Stimulated activated CD8-positive, alpha-beta memory T cell treated with anti-CD3 and anti-CD28 coated beads, Interleukin-4, amount 100 ng/mL, for 24 hours (primary cell): ENCODE measurements around the gene TXNDC8.
"Not testable (repeated sequence)": the region's sequence is repeated elsewhere in the genome, so short reads cannot be mapped to it uniquely, and the experiment has no call there.

ENCODE experiments used
- DNase-seq: peaks from one replicate; pipeline ENCODE4 v3.0.0-alpha.2; 2020; ENCODE audit warnings: low read depth

The TXNDC8 gene

DNA sequence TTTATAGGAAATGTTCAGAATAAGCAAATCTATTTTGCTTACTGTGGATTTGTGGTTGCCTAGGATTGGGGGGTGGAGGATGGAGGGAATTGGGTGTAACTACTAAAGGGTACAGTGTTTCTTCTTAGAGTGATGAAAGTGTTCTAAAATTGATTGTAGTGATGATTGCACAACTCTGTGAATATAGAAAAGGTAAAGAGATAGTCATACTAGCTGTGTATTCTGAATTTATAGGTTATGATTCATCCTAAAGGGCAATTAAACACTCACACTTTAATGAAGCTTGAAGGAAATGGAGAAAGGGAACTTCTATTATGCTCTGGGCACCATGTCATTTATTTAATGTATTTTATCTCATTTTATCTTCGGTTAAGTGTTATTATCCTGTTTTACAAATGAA lies 9.9 kb downstream of the TXNDC8 start:
- DNase-seq: no peak

DNA sequence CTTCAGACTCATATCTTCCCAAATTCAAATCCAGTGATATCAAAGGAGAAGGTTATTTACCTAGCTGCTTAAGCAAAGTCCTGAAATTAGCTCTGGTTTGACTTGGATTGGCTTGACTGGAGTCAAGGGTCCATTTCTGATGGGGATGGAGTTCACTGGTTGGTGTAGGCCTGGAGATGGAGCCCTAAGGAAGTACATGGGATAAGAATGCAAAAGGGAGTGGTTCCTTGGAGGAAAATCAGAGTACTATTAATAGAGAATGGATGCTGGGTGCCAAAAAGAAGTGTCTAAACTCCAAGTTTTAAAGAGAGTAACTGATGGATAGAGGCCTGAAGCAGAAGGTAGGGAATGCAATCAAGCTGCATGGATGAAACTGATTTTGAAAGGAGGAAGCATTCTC lies 13.8 kb downstream of the TXNDC8 start:
- no peak for DNase-seq

DNA sequence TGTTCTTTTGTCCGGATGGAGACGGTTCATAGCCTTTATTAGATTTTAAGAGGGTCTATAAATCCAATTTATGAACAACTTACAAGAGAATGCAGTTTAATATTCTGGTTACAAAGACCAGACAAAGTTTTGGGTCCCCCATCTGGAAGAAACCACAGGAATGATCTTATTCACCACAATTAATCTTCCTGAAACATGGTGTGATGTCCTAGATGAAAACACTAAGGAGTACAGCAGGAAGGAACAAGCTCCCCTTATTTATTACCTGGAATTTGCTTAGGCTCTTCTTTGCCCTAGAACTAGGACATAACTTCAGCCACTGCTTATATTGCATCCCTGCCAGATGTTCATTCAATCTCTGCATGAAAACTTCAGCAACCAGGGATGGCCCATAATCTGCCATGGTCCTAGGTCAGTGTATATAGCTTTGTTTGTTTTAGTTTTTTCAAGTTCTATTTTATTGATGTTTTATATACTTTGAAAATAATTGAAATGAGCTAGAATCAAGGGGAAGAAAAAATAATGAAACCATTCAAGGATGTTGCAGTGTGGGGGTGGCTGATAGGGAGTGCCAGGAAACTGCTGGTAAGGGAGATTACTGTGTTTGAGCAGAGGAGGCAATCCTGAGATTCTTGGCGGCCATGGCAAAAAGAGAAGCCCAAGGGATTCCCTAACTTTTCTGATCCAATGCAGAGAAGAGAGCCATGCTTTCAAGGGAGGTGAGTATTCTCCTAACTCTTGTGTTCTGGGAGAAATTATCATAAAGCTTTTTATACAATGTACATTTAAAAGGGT lies 16.8 kb downstream of the TXNDC8 start:
- DNase-seq: no peak

DNA sequence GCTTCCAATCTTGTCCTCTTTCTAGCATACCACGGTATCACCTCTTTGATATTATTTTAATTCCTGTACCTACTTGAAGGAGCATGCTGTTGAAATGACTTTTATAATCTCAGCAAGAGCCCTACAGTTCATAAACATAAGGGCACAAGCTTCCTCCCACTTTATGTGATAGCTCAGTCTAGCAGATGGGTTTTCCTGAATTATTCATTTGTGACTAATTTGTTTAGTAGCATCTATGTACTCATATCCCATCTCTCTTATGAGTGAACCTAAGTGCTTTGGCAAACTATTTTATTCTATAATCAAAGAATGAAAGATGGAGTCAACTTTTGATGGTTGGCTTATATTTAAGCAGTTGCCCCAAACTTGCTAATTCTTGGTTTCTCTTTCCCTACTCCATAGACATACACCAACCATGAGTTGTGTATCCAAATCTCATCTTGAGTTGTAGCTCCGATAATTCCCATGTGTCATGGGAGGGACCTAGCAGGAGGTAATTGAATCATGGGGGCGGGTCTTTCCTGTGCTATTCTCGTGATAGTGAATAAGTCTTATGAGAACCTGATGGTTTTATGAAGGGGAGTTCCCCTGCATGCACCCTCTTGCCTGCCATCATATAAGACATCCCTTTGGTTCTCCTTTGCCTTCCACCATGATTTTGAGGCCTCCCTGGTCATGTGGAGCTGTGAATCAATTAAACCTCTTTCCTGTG lies 17.7 kb downstream of the TXNDC8 start:
- no peak for DNase-seq

DNA sequence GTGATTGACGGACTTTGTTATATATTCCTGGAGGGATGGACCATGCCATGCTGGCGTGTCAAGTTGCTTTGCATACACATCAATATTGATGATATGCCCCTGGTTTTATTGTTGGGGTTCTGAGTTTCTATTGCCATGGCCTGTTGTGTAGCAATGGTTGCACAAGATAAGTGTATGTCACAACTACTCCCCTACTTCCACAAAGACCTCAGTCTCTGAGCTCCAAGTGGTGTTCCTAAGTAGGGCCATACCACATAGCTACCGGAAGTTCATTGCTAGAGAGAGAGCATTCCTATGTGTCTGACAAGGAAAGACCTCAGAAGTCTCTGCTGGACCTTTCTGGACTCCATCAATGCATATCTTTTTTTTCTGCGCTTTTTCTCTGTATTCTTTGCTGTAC lies 19.8 kb downstream of the TXNDC8 start:
- DNase-seq: no peak

DNA sequence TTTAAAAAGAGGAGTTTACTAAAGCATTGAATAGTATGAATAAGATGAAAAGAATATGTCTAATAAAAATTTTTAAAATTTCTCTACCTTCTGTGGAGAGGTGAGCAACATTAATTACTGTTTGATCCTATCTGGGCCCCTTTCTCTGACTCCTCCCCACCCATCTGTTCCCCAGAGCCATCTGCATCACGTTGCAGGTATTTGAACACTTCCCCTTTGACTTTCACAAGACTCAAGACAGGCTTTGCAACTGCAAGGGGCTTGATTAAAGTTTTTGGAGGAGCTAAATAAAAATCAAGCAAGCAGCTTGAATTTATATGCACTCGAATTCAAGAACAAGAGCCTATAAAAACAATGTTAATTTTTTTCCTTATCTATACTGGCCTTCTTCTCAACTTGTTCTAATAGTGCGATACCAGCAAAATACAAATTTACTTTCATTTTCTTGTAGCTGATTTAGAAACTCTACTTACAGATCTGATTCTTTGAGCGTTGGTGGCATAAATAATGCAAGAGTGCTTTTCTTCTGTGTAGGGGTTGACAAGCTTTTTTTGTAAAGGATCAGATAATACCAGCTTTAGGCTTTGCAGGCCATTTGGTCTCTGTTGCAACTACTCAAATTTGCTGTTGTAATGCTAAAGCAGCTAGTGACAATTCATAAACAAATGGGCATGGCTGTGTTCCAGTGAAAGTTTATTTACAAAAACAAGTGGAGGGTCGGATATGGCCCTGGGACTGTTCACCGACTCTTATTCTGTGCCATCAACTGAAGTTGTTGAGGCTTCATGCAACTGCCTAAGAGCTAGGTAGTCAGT lies 21.2 kb downstream of the TXNDC8 start:
- no peak for DNase-seq

DNA sequence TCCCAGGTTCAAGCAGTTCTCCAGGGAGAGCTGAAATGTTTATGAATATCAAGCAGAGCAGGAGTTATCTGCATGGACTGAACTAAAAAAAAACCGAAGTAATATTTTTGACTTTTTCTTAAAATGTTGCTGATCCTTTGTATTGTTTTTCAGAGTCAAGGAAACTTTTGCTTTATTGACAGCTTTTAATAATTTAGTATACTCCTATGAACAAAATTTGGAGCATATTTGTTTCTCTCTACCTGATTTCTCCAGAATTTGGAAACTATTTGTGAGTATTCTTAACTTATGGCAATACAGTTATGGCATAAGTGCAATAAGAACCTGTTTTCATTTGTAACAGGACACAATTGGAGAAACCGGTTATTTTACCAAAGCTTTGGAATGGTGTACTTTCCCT lies 25.7 kb downstream of the TXNDC8 start:
- DNase-seq: not testable (repeated sequence)

DNA sequence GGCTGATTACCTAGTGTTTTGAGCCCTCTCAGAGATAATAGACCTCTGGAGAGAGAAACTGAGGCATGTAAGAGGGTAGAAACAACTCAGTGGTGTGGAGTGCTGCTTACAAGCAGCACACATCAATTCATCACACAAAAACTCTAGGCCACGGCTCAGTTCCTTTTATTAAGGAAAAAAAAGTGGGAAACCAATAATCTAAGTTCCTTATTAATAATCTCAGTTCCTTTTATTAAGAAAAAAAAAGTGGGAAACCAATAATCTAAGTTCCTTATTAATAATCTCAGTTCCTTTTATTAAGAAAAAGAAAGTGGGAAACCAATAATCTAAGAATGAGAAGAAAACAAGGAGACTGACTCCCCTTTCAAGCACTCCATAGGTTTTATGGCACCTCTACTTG lies 28.0 kb downstream of the TXNDC8 start:
- DNase-seq: no peak

DNA sequence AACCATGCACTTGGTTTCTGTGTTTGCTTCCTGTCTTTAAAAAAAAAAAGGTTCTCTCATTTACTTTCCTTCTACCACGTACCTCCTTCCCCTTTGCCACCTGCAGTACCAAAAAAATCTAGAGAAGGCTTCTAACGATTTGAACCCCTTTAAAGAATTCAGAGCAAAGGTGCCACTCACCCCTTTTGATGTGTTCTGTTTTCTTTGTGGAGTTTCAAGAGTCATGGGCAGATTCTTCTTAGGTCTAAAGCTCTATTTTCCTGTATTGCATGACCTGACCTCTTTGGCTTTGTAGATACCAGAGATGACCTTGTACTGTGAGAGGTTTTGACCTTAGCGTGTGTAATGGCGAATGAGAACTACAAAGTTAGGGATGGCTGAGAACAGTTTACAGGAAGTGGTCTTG lies 29.0 kb downstream of the TXNDC8 start:
- DNase-seq: no peak

DNA sequence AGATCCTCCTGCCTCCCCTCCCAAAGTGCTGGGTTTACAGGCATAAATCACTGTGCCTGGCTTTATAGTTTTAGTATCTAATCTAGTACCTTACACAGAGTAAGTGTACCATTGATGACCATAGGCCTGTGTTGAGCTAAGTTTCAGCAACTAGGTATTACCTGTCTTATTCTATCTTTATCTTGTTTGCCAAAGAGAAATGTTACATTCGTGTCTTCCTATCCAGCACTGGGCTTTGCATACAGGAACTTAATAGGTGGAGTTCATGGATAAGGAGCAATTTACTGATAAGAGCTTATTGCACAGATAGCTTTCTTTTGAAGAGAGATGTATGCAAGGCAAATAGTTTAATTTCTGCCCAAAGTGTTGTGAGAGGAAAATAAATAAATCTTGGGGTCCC lies 30.5 kb downstream of the TXNDC8 start:
- DNase-seq: no peak

DNA sequence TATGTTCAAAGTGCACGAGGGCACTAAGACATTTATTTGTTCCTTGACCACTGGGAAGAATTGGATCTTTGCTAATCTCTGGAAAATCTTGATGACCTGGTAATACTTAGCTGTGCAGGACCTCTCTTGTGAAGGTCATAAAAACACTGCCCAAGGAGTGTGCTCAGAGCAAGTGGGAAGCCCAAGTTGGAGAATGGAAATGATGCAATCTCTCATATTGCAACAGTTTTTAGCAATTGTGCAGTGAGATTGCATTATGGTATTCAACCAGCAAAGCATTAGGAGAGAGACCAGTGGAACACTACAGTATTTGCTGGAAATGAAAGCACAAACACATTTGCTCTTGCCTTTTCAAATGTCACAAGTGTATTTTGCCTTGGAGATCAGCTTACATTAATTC lies 34.5 kb downstream of the TXNDC8 start:
- no peak for DNase-seq

DNA sequence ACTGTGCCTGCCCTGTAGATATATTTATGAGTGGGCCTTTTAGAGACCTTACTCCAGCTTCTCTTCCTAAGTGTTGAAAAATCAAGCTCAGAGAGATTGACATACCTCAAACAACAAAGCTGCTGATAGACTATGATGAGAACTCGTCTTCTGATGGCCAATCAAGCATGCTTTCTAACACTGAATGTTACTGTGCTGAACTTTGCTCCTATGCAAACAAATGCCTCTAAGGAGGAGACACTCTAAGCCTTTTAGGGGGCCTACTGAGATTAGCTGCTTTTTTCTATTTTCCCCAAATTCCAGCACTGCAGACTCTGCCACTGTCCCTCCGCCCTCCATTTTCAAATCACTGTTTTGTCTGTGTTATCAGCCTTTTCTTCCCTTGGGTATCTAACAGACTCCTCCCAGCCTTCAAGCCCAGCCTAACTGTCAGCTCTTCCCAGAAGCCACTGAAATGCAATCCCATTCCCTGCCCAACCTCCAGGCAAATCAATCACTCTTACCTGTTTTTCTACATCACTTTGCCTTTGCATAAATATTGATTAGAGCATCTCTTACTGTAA lies 39.5 kb downstream of the TXNDC8 start:
- DNase-seq: no peak

DNA sequence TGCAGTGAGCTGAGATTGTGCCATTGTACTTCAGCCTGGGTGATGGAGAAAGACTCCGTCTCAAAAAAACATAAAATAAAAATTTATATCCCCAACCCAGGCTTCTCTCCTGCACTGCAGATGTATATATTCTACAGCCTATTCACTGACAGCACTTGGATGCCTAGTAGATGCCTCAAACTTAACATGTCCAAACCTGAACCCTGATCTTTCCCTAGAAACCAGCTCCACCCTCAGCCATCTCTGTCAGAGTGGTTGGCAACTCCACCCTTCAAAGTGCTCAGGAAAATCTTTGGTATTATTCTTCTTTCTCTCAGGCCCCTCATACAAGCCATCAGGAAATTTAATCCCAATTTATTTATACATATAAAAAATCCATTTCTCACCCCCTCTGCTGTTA lies 44.4 kb downstream of the TXNDC8 start:
- no peak for DNase-seq

DNA sequence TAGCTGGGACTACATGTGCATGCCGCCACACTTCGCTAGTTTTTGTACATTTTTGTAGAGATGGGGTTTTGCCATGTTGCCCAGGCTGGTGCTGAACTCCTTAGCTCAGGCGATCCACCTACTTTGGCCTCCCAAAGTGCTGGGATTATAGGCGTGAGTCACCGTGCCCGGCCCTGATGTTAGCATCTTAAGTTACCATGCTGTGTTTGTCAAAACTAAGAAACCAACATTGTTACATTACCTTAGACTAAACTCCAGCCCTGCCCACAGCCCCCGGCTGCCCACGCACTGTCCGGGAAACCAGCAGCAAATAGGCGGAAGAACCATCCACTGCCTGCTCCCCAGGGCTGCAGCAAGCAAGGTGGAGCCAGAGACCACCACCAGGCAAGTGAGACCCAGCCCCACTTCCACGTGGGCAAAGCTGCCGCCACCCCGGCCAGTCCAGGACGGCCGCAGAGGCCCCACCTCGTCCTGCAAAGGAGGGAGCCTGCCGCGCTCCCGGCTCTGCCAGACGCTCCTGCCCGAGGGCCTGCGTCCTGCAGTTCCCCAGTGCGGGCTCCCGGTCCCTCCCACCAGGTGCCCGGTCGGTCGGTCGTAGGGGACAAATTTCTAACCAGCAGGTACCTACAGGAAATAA lies 45.6 kb downstream of the TXNDC8 start:
- DNase-seq: no peak

DNA sequence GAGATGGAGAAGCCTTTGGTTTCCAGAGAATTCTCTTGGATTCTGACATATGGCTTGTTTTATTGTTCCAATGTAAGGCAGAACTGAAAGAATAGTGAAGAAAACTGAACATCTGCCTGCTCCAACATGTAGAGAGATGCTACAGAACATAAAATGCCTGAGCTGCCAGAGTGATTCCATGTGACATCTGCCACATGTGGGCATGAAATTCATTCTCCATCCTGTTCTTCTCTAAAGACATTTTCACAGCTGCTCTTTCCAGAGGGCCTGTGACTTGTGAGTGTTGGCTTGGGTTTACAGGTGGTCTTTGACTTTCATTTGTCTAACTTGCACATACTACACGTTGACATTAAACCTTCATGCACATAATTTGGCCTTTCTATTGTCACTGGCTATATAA lies 47.7 kb downstream of the TXNDC8 start:
- DNase-seq: no peak

DNA sequence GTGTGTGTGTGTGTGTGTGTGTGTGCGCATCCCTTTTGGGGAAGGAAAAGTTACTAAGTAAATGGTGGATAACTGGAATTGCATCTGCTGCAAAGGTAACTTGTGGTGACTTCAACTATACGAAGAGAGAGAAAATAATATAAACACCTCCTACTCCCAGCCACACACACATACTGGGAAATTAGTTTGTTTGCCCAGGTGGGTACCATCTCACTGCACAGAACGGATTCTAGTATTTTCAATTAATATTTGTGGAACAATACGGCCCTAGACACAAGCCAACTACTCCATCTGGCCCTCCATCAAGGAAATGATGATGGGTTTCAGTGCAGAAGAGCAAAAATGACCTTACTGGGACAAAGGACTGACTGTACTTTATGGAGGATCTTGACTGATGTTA lies 49.2 kb downstream of the TXNDC8 start:
- DNase-seq: no peak

DNA sequence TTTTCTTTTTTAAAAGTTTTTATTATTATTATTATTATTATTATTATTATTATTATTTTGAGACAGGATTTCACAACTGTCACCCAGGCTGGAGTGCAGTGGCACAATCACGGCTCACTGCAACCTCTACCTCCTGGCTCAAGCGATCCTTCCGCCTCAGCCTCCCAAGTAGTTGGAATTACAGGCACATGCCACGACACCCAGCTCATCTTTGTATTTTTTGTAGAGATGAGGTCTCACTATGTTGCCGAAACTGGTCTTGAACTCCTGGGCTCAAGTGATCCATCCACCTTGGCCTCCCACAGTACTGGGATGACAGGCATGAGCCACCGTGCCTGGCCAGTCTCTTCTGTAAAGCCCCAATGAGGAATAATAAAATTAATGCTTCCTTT lies 50.4 kb downstream of the TXNDC8 start:
- no peak for DNase-seq

DNA sequence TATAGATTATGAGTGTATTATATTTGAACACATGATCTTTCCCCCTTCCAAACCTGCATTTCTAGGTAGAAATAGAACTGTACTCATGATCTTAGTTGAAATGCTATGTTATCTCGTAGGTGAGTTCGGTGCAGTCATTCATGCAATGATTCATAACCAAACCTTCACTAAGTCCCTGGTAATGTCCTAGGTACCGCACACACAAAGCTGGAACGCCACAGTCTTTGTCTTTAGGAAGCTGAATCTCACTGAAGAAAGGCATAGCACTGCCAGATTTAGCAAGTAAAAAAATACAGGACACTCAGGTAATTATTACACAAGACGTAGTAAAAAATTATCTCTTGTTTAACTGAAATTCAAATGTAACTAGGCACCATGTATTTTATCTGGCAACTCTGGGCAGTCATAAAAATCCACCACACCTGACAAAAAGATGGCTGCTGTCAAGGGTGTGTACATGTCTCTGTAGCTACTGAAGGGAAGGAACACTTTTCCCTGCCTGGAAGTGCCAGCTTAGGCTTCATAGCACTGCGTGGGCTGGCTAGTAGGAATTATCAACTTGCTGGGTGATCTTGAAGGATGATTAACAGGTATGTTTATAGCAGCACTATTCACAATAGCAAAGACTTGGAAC lies 53.3 kb downstream of the TXNDC8 start:
- no peak for DNase-seq

DNA sequence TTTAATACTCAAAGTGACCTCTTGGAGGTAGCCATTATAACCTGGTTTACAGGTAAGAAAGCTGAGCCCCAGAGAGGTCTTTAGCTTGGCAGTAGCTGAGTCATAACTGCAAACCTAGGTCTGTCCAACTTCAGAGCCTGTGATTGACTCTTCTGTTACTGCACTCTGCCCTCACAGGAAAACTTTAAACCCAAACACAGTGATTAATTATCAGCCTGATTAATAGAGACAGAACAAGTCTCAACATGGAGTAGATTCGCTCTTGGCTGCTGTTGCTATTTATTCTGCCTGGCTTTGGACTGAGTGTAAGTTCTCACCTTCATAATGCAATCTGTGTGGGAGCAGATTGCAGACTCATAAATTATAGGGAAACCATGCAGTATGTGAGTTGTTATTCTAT lies 53.9 kb downstream of the TXNDC8 start:
- DNase-seq: no peak

DNA sequence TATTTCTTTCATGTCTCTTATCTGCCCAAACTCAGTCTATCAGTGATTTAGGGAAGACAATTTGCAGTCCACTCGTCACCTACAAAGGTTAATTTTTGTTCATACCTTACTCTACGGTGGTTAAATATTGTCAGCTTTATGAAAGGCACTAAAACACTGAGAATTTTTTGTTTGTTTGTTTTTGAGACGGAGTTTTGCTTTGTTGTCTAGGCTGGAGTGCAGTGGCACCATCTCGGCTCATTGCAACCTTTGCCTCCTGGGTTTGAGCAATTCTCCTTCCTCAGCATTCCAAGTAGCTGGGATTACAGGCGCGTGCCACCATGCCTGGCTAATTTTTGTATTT lies 55.0 kb downstream of the TXNDC8 start:
- no peak for DNase-seq

DNA sequence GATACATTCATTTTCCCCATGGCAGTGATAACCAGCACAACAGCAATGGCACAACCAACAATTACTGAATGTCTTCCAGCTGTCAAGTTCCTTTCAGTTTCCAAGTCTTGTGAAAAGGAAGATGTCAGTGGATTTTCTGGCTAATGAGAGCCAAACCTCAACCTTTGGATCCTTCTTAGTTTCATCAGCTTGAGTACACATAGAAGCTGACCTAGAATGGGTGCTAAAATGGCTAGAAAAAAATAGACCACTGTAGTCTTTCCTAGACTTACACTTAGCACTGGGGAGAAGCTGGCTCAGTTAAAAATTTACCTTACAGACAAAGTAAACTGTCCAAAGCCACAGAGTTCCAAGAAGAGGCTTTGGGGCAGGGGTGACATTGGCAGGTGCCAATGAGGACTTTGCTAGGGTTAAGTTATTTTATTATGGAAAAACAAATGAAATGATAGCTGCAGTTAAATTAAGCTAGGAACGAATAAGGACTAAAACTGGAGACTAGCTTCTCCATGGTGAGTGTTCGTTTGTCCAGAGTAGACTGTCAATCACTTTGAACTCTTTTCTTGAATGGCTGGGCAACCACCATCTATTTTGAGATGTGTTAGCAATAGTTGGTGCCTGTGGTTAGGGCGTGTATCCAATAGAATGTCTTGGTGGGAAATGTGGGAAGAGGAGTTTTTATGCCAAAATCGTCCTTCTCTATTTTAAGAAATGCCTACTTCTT lies 55.5 kb downstream of the TXNDC8 start:
- no peak for DNase-seq
